H1 (cell line): ENCODE measurements around the gene BPIFB4. TPM values are rescaled to one million over a fixed set of nuclear protein-coding genes. Genes with fewer than 3 reads are reported as not detected.

Experiments used
- CTCF ChIA-PET: fragments of 300-600 bp; sonication (Branson Sonifier 250); formaldehyde crosslinking; loops from one replicate; lab custom pipeline; 2021; ENCODE audit not compliant: partially characterized antibody; lab: Charles Lee
- POLR2A ChIA-PET: fragments of 300-600 bp; sonication (Branson Sonifier 250); formaldehyde crosslinking; loops from one replicate; lab custom pipeline; 2021; ENCODE audit warnings: inconsistent platforms; ENCODE audit not compliant: partially characterized antibody; lab: Charles Lee
- DNase-seq, 2 experiments: peaks; one replicate each; pipeline versions ENCODE4 v3.0.0 to v3.0.0-alpha.2; 2010 to 2022; ENCODE audit warnings: low spot score in 2 of 2, low read depth in 1 of 2, mixed read lengths in 1 of 2
- FAIRE-seq: peaks from 2 replicates; lab custom pipeline; 2011; peaks lifted over from hg19 to GRCh38; lab: Jason Lieb, UNC
- H2AFZ ChIP-seq: 2 replicates; pipeline ENCODE4 v1.8.1; 2012; ENCODE audit warnings: low read length, inconsistent platforms
- H2AK5ac ChIP-seq: 2 replicates; pipeline ENCODE4 v1.6.1; 2013; ENCODE audit warnings: low read depth, low read length
- H2BK120ac ChIP-seq: replicated peaks from 2 replicates; pipeline ENCODE3; 2013; ENCODE audit warnings: low read depth, low read length, inconsistent platforms
- H2BK12ac ChIP-seq: 2 replicates; pipeline ENCODE4 v1.6.1; 2013; ENCODE audit warnings: low read depth, low read length
- H2BK15ac ChIP-seq: 2 replicates; pipeline ENCODE4 v1.6.1; 2013; ENCODE audit warnings: low read length
- H2BK20ac ChIP-seq: 2 replicates; pipeline ENCODE4 v1.6.1; 2013; ENCODE audit warnings: low read length
- H2BK5ac ChIP-seq: 2 replicates; pipeline ENCODE4 v1.6.1; 2013; ENCODE audit warnings: low read depth, low read length
- H3K14ac ChIP-seq: 2 replicates; pipeline ENCODE4 v1.6.1; 2013; ENCODE audit warnings: inconsistent platforms; ENCODE audit not compliant: insufficient read length
- H3K18ac ChIP-seq: 2 replicates; pipeline ENCODE4 v1.6.1; 2013; ENCODE audit warnings: low read length; ENCODE audit errors: extremely low read depth
- H3K23ac ChIP-seq: 2 replicates; pipeline ENCODE4 v1.6.1; 2013; ENCODE audit warnings: inconsistent platforms; ENCODE audit not compliant: insufficient read length
- H3K23me2 ChIP-seq: 2 replicates; pipeline ENCODE4 v1.6.1; 2013; ENCODE audit warnings: low read depth, low read length
- H3K27ac ChIP-seq: 2 replicates; pipeline ENCODE4 v1.6.1; 2011; ENCODE audit warnings: low read depth, low read length, inconsistent platforms
- H3K27me3 ChIP-seq, 4 experiments: replicated peaks in 1 of 4; 1 replicate in 1 of 4; 2 replicates in 3 of 4; pipeline versions ENCODE4 v1.6.1 to v1.8.1; 2011 to 2013; ENCODE audit warnings: low read length in 3 of 4, mild to moderate bottlenecking in 3 of 4, inconsistent platforms in 2 of 4, mixed read lengths in 2 of 4, moderate library complexity in 1 of 4; ENCODE audit not compliant: control insufficient read depth in 3 of 4, insufficient read depth in 3 of 4; ENCODE audit errors: extremely low read depth in 1 of 4
- H3K36me3 ChIP-seq, 4 experiments: 2 replicates each; pipeline versions ENCODE4 v1.6.1 to v1.8.1; 2011 to 2013; ENCODE audit warnings: mild to moderate bottlenecking in 4 of 4, low read length in 3 of 4, moderate library complexity in 2 of 4, control low read depth in 1 of 4, inconsistent platforms in 1 of 4; ENCODE audit not compliant: insufficient read depth in 4 of 4, control insufficient read depth in 2 of 4
- H3K4ac ChIP-seq: replicated peaks from 2 replicates; pipeline ENCODE3; 2013; ENCODE audit warnings: low read length, low read depth, mixed read lengths, inconsistent platforms; ENCODE audit not compliant: insufficient read length
- H3K4me1 ChIP-seq, 4 experiments: replicated peaks in 1 of 4; 1 replicate in 1 of 4; 2 replicates in 3 of 4; pipeline versions ENCODE4 v1.6.1 to v1.8.1; 2011 to 2013; ENCODE audit warnings: low read length in 3 of 4, inconsistent platforms in 2 of 4, mixed read lengths in 1 of 4; ENCODE audit not compliant: insufficient read depth in 4 of 4, control insufficient read depth in 3 of 4
- H3K4me2 ChIP-seq, 2 experiments: 2 replicates each; pipeline versions ENCODE4 v1.6.1 to v1.8.1; 2011 to 2013; ENCODE audit warnings: low read depth in 2 of 2, low read length in 2 of 2, control low read depth in 1 of 2, inconsistent platforms in 1 of 2, mild to moderate bottlenecking in 1 of 2; ENCODE audit not compliant: insufficient read depth in 1 of 2
- H3K4me3 ChIP-seq, 4 experiments: fragments of 200-600, 300-600 bp in 1 of 4; sonication (generic), shearing (Covaris generic), sonication (Bioruptor Twin) in 1 of 4; 2 replicates each; pipeline versions ENCODE4 v1.5.1 to v1.8.1; 2011 to 2016; ENCODE audit warnings: low read length in 4 of 4, low read depth in 3 of 4, control low read depth in 2 of 4, inconsistent platforms in 2 of 4, mild to moderate bottlenecking in 2 of 4, mixed read lengths in 1 of 4, moderate library complexity in 1 of 4; ENCODE audit not compliant: insufficient read depth in 2 of 4; ENCODE audit errors: extremely low read depth in 1 of 4
- H3K56ac ChIP-seq: replicated peaks from 2 replicates; pipeline ENCODE3; 2013; ENCODE audit warnings: low read depth, mild to moderate bottlenecking, mixed read lengths, low read length, inconsistent platforms; ENCODE audit not compliant: insufficient read length
- H3K79me1 ChIP-seq: 2 replicates; pipeline ENCODE4 v1.6.1; 2013; ENCODE audit warnings: low read depth, low read length, control low read depth
- H3K79me2 ChIP-seq, 2 experiments: 2 replicates each; pipeline versions ENCODE4 v1.6.1 to v1.8.1; 2012 to 2013; ENCODE audit warnings: low read length in 2 of 2, mild to moderate bottlenecking in 2 of 2, inconsistent platforms in 1 of 2; ENCODE audit not compliant: insufficient read depth in 2 of 2, control insufficient read depth in 1 of 2
- H3K9ac ChIP-seq, 4 experiments: replicated peaks in 1 of 4; 1 replicate in 1 of 4; 2 replicates in 3 of 4; pipeline versions ENCODE4 v1.6.1 to v1.8.1; 2011 to 2013; ENCODE audit warnings: low read depth in 3 of 4, low read length in 3 of 4, control low read depth in 2 of 4, mild to moderate bottlenecking in 2 of 4, moderate library complexity in 2 of 4, inconsistent platforms in 1 of 4; ENCODE audit errors: extremely low read depth in 1 of 4
- H3K9me3 ChIP-seq, 2 experiments: 2 replicates each; pipeline versions ENCODE4 v1.6.1 to v1.8.1; 2012 to 2013; ENCODE audit warnings: mild to moderate bottlenecking in 2 of 2, moderate library complexity in 2 of 2, control low read depth in 1 of 2, inconsistent platforms in 1 of 2, low read depth in 1 of 2, low read length in 1 of 2, mixed read lengths in 1 of 2; ENCODE audit not compliant: insufficient read depth in 2 of 2
- H4K20me1 ChIP-seq, 2 experiments: replicated peaks in 1 of 2; 2 replicates each; pipeline versions ENCODE3 to v1.8.1; 2011 to 2013; ENCODE audit warnings: inconsistent platforms in 2 of 2, low read length in 2 of 2, mild to moderate bottlenecking in 1 of 2; ENCODE audit not compliant: insufficient read depth in 2 of 2, control insufficient read depth in 1 of 2
- H4K5ac ChIP-seq: 2 replicates; pipeline ENCODE4 v1.6.1; 2013; ENCODE audit warnings: low read length, low read depth, mixed read lengths, inconsistent platforms; ENCODE audit not compliant: insufficient read length
- H4K8ac ChIP-seq: 2 replicates; pipeline ENCODE4 v1.8.0; 2013; ENCODE audit warnings: mild to moderate bottlenecking, moderate library complexity, low read length, inconsistent platforms; ENCODE audit not compliant: insufficient read depth; ENCODE audit errors: extremely low read depth
- H4K91ac ChIP-seq: replicated peaks from 2 replicates; pipeline ENCODE3; 2013; ENCODE audit warnings: low read length, mixed read lengths, inconsistent platforms; ENCODE audit not compliant: insufficient read length
- WGBS, 2 experiments: shearing (Covaris generic) in 1 of 2; methylation state at CpG; one replicate each; pipeline versions ENCODE4 v1.1.6 to v1.1.7; 2013 to 2015; ENCODE audit warnings: low lambda C conversion rate in 2 of 2, mixed read lengths in 2 of 2, inconsistent platforms in 1 of 2, low coverage in 1 of 2, missing lambda C conversion rate in 1 of 2; ENCODE audit not compliant: insufficient replicate concordance in 2 of 2, insufficient coverage in 1 of 2, insufficient read length in 1 of 2; ENCODE audit errors: extremely low coverage in 1 of 2, missing lambda C conversion rate in 1 of 2; 5-methylcytosine and 5-hydroxymethylcytosine counted together
- polyA plus RNA-seq, 7 experiments: library from polyadenylated mRNA; depleted of rRNA in 3 of 7; stranded (reverse) in 5 of 7; unstranded in 2 of 7; fragments of >200 nt in 5 of 7; fragments of 200-250 nt in 2 of 7; gene quantifications; 1 replicate in 5 of 7; 2 replicates in 1 of 7; 4 replicates in 1 of 7; pipeline versions ENCODE4 v1.2.1 to v1.2.3, GENCODE V29; 2011 to 2013; ENCODE audit warnings: missing spikeins in 2 of 7, mixed read lengths in 2 of 7
- total RNA-seq: library from RNA; stranded (reverse); fragmentation: NEBNext Ultra II Directional; extraction: Animal tissue kit (Norgen Biotek cat#: 25700); gene quantifications from 2 replicates; pipeline ENCODE4 v1.2.1, GENCODE V29; 2021

The BPIFB4 gene
- total and polyA plus RNA-seq, 2 of the 8 experiments (the other 6 are each of a cell fraction or from before 2014, with no cell fraction given), result not detected

DNA sequence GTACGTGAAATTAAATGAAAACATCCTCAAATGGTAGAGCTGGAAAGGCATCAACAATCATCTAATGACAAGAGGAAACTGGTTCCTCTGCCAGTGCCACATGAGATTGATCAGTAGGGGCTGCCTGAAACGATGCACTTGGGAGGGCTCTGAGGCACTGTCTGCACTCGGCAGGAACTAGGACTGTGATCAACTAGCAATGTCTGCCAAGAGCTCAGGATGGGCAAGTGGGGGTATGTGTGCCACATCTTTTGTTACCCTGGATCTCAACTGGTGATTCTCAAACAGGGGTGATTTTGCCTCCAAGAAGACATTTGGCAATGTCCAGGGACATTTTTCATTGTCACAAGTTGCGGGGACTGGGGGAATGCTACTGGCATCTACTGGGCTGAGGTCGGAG, 46.1 kb upstream of the BPIFB4 start:
- H3K79me1 ChIP-seq, result no peaks in the 10 kb centered on the region
- no peak overlapping the region for H3K18ac ChIP-seq
- peaks cover 0 to 2% of the 10 kb centered on the region in 2 experiments for H4K20me1 ChIP-seq
- H3K4me1 ChIP-seq, result no peaks in the 10 kb centered on the region
- H3K79me2 ChIP-seq, result no peaks in the 10 kb centered on the region
- H3K9ac ChIP-seq, result no peak overlapping the region
- ChIA-PET POLR2A (no interaction called here), CTCF (interaction anchor here (0.6 to 1.3 kb wide), 3 partner anchors 16 to 1540 kb away, joined by 3 to 5 read pairs (median 4); no protein-coding TSS in a partner anchor)
- no peak overlapping the region for H3K23ac ChIP-seq
- H3K36me3 ChIP-seq, result no peaks in the 10 kb centered on the region
- no peak overlapping the region for H2AFZ ChIP-seq
- 70% methylated on average over 5 of the region's 5 CpGs; no CpG with 5 or more reads in 1 of the 2 experiments for WGBS, 2 experiments
- H3K23me2 ChIP-seq, result peaks cover 6% of the 10 kb centered on the region; the same call in 1 of the 2 replicates
- H3K27ac ChIP-seq, result no peak overlapping the region
- H2BK15ac ChIP-seq, result no peak overlapping the region
- no peak overlapping the region for H2BK120ac ChIP-seq
- no peak overlapping the region for H3K4me3 ChIP-seq
- H4K91ac ChIP-seq, result no peak overlapping the region
- H3K56ac ChIP-seq, result no peak overlapping the region
- H2BK5ac ChIP-seq, result no peak overlapping the region
- H3K9me3 ChIP-seq, result no peaks in the 10 kb centered on the region
- no peak overlapping the region for H3K4me2 ChIP-seq
- H4K8ac ChIP-seq, result no peak overlapping the region
- H2BK12ac ChIP-seq, result no peak overlapping the region
- H2BK20ac ChIP-seq, result no peak overlapping the region
- H3K4ac ChIP-seq, result no peak overlapping the region
- H2AK5ac ChIP-seq, result no peak overlapping the region
- FAIRE-seq, result no peak
- H3K27me3 ChIP-seq, result no peaks in the 10 kb centered on the region
- no peak overlapping the region for H3K14ac ChIP-seq
- DNase-seq, result no peak
- H4K5ac ChIP-seq, result no peak overlapping the region
